Measurements from ENCODE around the gene RFTN1. TPM values are rescaled to one million over a fixed set of nuclear protein-coding genes. Genes with fewer than 3 reads are reported as not detected.

RFTN1 gene
- total and polyA plus RNA-seq, 7 donors, result 9.1 to 33.1 (median 15.9) TPM

- Histone ChIP-seq H3K27ac (no peak overlapping the region), H3K4me1 (peaks cover 4% of the 10 kb centered on the region), H3K36me3 (ENCODE audit: insufficient read depth in 1 of 2, low read depth in 1 of 2) (peaks cover 0 to 20% of the 10 kb centered on the region in 2 donors), H3K4me3 (no peak overlapping the region), H3K27me3 (ENCODE audit: insufficient read depth in 3 of 3, low read length in 2 of 3) (no peaks in the 10 kb centered on the region), H3K9me3 (no peaks in the 10 kb centered on the region)
- TF ChIP-seq CTCF (IDR thresholded peaks at IDR 0.05), result no peak
- intact Hi-C loops (cut with DNase I), result no loop called here
- DNase-seq (no peak), ATAC-seq (no peak)
- 64 to 99% (median 66%) methylated on average over 3 of the region's 3 CpGs for WGBS, 3 donors
Observed at GRCh38 chr3:16432714-16433113, 80.8 kb downstream of the RFTN1 start.

DNA sequence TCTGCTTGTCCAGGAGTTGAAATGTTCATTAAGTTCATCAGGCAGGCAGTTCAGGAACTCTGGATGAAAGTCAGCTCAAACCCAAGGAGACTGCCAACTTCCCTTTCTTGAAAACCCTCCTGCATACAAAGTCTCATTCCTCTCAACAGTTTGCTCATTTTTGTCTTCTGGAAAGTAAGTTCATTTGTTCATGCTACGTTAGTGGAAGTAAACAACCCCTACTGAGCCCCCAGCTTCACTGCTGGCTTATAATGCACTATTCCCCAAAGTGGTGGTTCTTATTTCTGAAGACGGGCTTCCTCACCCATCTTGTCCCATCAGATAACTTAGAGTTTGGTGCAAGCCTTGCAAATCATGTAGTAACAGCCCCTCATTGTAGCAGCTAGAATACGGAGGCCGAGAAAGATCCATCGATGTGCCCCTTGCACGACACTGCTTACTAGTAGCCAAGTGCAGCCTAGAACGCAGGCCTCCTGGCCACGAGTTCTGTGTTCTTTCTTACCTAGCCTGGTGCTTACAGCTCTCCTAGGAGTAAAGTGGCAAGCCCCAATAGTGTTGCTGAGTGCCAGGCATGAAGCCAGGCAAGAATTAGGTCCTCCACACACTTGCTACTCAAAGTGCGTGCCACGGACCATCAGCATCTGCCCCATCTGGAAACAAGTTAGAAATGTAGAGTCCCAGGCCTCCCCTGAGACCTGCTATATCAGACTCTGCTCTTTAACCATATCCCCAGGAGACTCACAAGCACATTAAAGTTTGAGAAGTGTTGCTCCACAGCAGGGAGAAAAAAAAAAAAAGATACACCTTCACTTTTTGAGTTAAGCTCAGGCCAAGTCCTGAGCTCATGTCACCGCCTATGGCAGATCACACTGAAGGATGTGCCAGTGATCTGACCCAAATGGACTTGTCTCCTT is 82.5 kb downstream of the RFTN1 start:
- H3K4me3 ChIP-seq, result no peak overlapping the region
- DNase-seq (no peak), ATAC-seq (no peak)
- no peak for TF ChIP-seq CTCF (IDR thresholded peaks at IDR 0.05)
- H3K9me3 ChIP-seq, result no peaks in the 10 kb centered on the region
- H3K36me3 ChIP-seq (ENCODE audit: insufficient read depth in 1 of 2, low read depth in 1 of 2), result peaks cover 0 to 20% of the 10 kb centered on the region in 2 donors
- 88 to 94% (median 93%) methylated on average over 11 of the region's 11 CpGs for WGBS, 3 donors
- intact Hi-C loops (cut with DNase I), result no loop called here
- peaks cover 4% of the 10 kb centered on the region for H3K4me1 ChIP-seq
- H3K27ac ChIP-seq, result no peak overlapping the region
- no peaks in the 10 kb centered on the region for H3K27me3 ChIP-seq (ENCODE audit: insufficient read depth in 3 of 3, low read length in 2 of 3)

DNA sequence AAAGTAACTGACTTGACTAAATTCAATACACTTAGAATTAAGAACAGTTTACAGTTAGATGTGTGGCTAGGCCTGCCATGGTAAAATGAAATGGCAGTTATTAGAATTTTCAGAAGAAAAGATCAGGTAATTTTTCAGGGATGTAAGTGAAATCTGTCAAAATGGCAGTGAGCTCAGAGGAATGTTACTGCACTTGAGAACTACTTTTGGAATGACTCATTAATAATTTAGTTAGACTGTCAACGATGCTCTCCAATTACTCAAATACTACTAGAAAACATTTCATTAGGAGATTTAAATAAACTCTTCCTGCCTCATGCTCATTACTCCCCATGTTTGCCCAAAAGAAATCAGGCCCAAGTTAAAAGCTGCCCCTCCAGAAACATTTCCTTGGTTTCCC is 84.4 kb downstream of the RFTN1 start:
- 52 to 83% (median 61%) methylated on average over 1 of the region's 1 CpG for WGBS, 3 donors
- no peak overlapping the region for H3K4me3 ChIP-seq
- no peak overlapping the region for H3K27ac ChIP-seq
- no peak for ATAC-seq
- intact Hi-C loops (cut with DNase I), result no loop called here
- TF ChIP-seq CTCF (IDR thresholded peaks at IDR 0.05), result no peak
- DNase-seq, result no peak
- H3K27me3 ChIP-seq (ENCODE audit: insufficient read depth in 3 of 3, low read length in 2 of 3), result no peaks in the 10 kb centered on the region
- no peaks in the 10 kb centered on the region for H3K9me3 ChIP-seq
- H3K36me3 ChIP-seq (ENCODE audit: insufficient read depth in 1 of 2, low read depth in 1 of 2), result peaks cover 0 to 20% of the 10 kb centered on the region in 2 donors
- H3K4me1 ChIP-seq, result peaks cover 4% of the 10 kb centered on the region

DNA sequence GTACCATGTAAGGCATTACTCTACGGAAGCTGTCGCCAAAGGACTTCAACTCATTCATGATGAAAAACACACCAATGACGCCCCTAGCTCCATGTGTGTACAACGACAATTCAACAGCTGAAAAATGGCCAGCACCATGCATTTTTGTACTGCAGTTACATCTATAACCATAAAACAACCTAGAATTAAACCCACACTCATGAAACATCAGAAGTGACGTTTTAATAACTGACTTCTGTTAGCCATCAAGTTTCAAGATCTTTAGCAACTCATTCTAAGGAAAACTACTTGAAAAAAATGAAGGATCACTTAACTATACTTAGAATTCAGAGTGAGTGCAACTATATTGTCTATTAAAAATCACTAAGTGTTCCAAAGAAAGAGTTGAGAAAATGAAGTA is 84.9 kb downstream of the RFTN1 start:
- H3K27me3 ChIP-seq (ENCODE audit: insufficient read depth in 3 of 3, low read length in 2 of 3), result no peaks in the 10 kb centered on the region
- 87 to 93% (median 89%) methylated on average over 5 of the region's 5 CpGs for WGBS, 3 donors
- DNase-seq, result no peak
- H3K9me3 ChIP-seq, result no peaks in the 10 kb centered on the region
- H3K4me3 ChIP-seq, result no peak overlapping the region
- no peak for ATAC-seq
- intact Hi-C loops (cut with DNase I), result no loop called here
- H3K4me1 ChIP-seq, result peaks cover 4% of the 10 kb centered on the region
- no peak overlapping the region for H3K27ac ChIP-seq
- H3K36me3 ChIP-seq (ENCODE audit: insufficient read depth in 1 of 2, low read depth in 1 of 2), result peaks cover 0 to 20% of the 10 kb centered on the region in 2 donors
- no peak for TF ChIP-seq CTCF (IDR thresholded peaks at IDR 0.05)

Data from psoas muscle (tissue), 8 donors.